ENCODE data around the gene C16orf96. TPM values are rescaled to one million over a fixed set of nuclear protein-coding genes. Genes with fewer than 3 reads are reported as not detected.

Gene C16orf96
- total and polyA plus RNA-seq, 2 of the 8 experiments (the other 6 are each of a cell fraction or from before 2014, with no cell fraction given), result 1.0 to 1.3 TPM

GRCh38 chr16:4610011-4611005 lies 54.2 kb downstream of the C16orf96 start:
- Histone ChIP-seq H3K27ac (ENCODE audit: low read depth, low read length) (no peak overlapping the region; the same call in 1 of the 2 replicates), H4K5ac (ENCODE audit: insufficient read length, low read depth, low read length) (no peak overlapping the region), H3K4ac (replicated peaks; ENCODE audit: insufficient read length, low read depth, low read length) (no peak overlapping the region), H2AK5ac (ENCODE audit: low read depth, low read length) (no peak overlapping the region), H3K9ac (replicated peaks in 1 of 4; ENCODE audit: extremely low read depth in 1 of 4, low read depth in 3 of 4, low read length in 3 of 4) (no peak overlapping the region), H3K4me2 (ENCODE audit: insufficient read depth in 1 of 2, low read depth in 2 of 2, low read length in 2 of 2) (no peak overlapping the region), H4K91ac (replicated peaks; ENCODE audit: insufficient read length, low read length) (no peak overlapping the region), H3K4me1 (replicated peaks in 1 of 4; ENCODE audit: control insufficient read depth in 3 of 4, insufficient read depth in 4 of 4, low read length in 3 of 4) (peaks cover 0 to 31% (median 26%) of the 10 kb centered on the region in 4 experiments; a peak in 6 of 7 replicates), H3K79me1 (ENCODE audit: low read depth, low read length) (peaks cover 9% of the 10 kb centered on the region; the same call in 1 of the 2 replicates), H3K36me3 (ENCODE audit: control insufficient read depth in 2 of 4, insufficient read depth in 4 of 4, low read length in 3 of 4) (peaks cover 2 to 20% (median 11%) of the 10 kb centered on the region in 4 experiments; a peak in 4 of 8 replicates), H3K56ac (replicated peaks; ENCODE audit: insufficient read length, low read depth, low read length) (no peak overlapping the region), H2BK5ac (ENCODE audit: low read depth, low read length) (no peak overlapping the region; the same call in 1 of the 2 replicates), H2BK15ac (ENCODE audit: low read length) (no peak overlapping the region), H3K14ac (ENCODE audit: insufficient read length) (no peak overlapping the region), H4K8ac (ENCODE audit: extremely low read depth, insufficient read depth, low read length) (peak overlapping the region; percentile 4), H3K27me3 (replicated peaks in 1 of 4; ENCODE audit: control insufficient read depth in 3 of 4, extremely low read depth in 1 of 4, insufficient read depth in 3 of 4, low read length in 3 of 4) (no peaks in the 10 kb centered on the region), H3K23me2 (ENCODE audit: low read depth, low read length) (peaks cover 11% of the 10 kb centered on the region), H3K79me2 (ENCODE audit: control insufficient read depth in 1 of 2, insufficient read depth in 2 of 2, low read length in 2 of 2) (peaks cover 13 to 45% of the 10 kb centered on the region in 2 experiments; a peak in 3 of 4 replicates), H3K9me3 (ENCODE audit: insufficient read depth in 2 of 2, low read depth in 1 of 2, low read length in 1 of 2) (no peaks in the 10 kb centered on the region), H4K20me1 (replicated peaks in 1 of 2; ENCODE audit: control insufficient read depth in 1 of 2, insufficient read depth in 2 of 2, low read length in 2 of 2) (peaks cover 13 to 24% of the 10 kb centered on the region in 2 experiments), H3K23ac (ENCODE audit: insufficient read length) (no peak overlapping the region), H2BK20ac (ENCODE audit: low read length) (no peak overlapping the region), H2BK120ac (replicated peaks; ENCODE audit: low read depth, low read length) (no peak overlapping the region), H2AFZ (ENCODE audit: low read length) (no peak overlapping the region), H2BK12ac (ENCODE audit: low read depth, low read length) (no peak overlapping the region), H3K18ac (ENCODE audit: extremely low read depth, low read length) (no peak overlapping the region), H3K4me3 (ENCODE audit: extremely low read depth in 1 of 4, insufficient read depth in 2 of 4, low read depth in 3 of 4, low read length in 4 of 4) (no peak overlapping the region)
- TF ChIP-seq CTCF (IDR thresholded peaks at IDR 0.05; ENCODE audit: control extremely low read depth in 1 of 3, insufficient read depth in 1 of 3, low read depth in 1 of 3, low read length in 3 of 3), result no peak
- TF ChIP-seq POLR2AphosphoS5 (IDR thresholded peaks at IDR 0.05; ENCODE audit: low read depth, low read length), result peak; percentile 32
- 92% methylated on average over 25 of the region's 32 CpGs; no CpG with 5 or more reads in 1 of the 2 experiments for WGBS, 2 experiments (ENCODE audit: extremely low coverage in 1 of 2, insufficient coverage in 1 of 2, insufficient read length in 1 of 2, insufficient replicate concordance in 2 of 2, low coverage in 1 of 2, low lambda C conversion rate in 2 of 2, missing lambda C conversion rate in 1 of 2)
- FAIRE-seq, result no peak
- DNase-seq (ENCODE audit: low read depth in 1 of 2, low spot score in 2 of 2), result no peak
- ChIA-PET POLR2A (ENCODE audit: partially characterized antibody) (interaction anchor here (0.9 to 13.3 kb wide), 4 partner anchors 15 to 105 kb away, joined by 3 to 126 read pairs (median 36); partner anchors contain the start of gene MGRN1), CTCF (ENCODE audit: partially characterized antibody) (interaction anchor here (1.5 to 5.0 kb wide), 4 partner anchors 14 to 35 kb away, joined by 3 to 21 read pairs (median 10); partner anchors contain the start of gene MGRN1)

Data from H1 (cell line).